CD4-positive, alpha-beta T cell treated with Interleukin-4 for 4 hours (primary cell): Measurements from ENCODE around the gene DNAJC5.
"Not testable (repeated sequence)": the region's sequence is repeated elsewhere in the genome, so short reads cannot be mapped to it uniquely, and the experiment has no call there.

ENCODE experiments used
- DNase-seq: peaks from one replicate; pipeline ENCODE4 v3.0.0-alpha.2; 2020

The DNAJC5 gene

GRCh38 chr20:63957004-63957689 is 62.2 kb downstream of the DNAJC5 start:
- DNase-seq: peak; percentile 75

- DNase-seq: no peak
Observed at GRCh38 chr20:63957690-63958441, 62.9 kb downstream of the DNAJC5 start.

- no peak for DNase-seq
Observed at GRCh38 chr20:63958471-63958870, 63.5 kb downstream of the DNAJC5 start.

- DNase-seq: no peak
Observed at GRCh38 chr20:63958964-63959698, 64.2 kb downstream of the DNAJC5 start.

- DNase-seq: no peak
Observed at GRCh38 chr20:63959699-63960075, 64.8 kb downstream of the DNAJC5 start.

- DNase-seq: not testable (repeated sequence)
Observed at GRCh38 chr20:63960654-63961621, 66.0 kb downstream of the DNAJC5 start.

GRCh38 chr20:63961664-63962425 is 66.9 kb downstream of the DNAJC5 start:
- DNase-seq: no peak

GRCh38 chr20:63962426-63963347 is 67.8 kb downstream of the DNAJC5 start:
- DNase-seq: no peak

GRCh38 chr20:63963348-63963741 is 68.4 kb downstream of the DNAJC5 start:
- no peak for DNase-seq

- DNase-seq: no peak
Observed at GRCh38 chr20:63963784-63964301, 68.9 kb downstream of the DNAJC5 start.

- DNase-seq: no peak
Observed at GRCh38 chr20:63964412-63964811, 69.5 kb downstream of the DNAJC5 start.

- DNase-seq: no peak
Observed at GRCh38 chr20:63966172-63966943, 71.4 kb downstream of the DNAJC5 start.

GRCh38 chr20:63966944-63967322 is 72.0 kb downstream of the DNAJC5 start:
- no peak for DNase-seq

- DNase-seq: no peak
Observed at GRCh38 chr20:63967330-63968135, 72.6 kb downstream of the DNAJC5 start.

GRCh38 chr20:63968136-63968927 is 73.4 kb downstream of the DNAJC5 start:
- no peak for DNase-seq

- DNase-seq: no peak
Observed at GRCh38 chr20:63968928-63969760, 74.2 kb downstream of the DNAJC5 start.
